T follicular helper cell (primary cell): ENCODE results near the gene STK11.

Experiments
- DNase-seq: peaks from one replicate; pipeline ENCODE4 v3.0.0-alpha.2; 2020; ENCODE audit warnings: low read depth

Gene STK11

DNA sequence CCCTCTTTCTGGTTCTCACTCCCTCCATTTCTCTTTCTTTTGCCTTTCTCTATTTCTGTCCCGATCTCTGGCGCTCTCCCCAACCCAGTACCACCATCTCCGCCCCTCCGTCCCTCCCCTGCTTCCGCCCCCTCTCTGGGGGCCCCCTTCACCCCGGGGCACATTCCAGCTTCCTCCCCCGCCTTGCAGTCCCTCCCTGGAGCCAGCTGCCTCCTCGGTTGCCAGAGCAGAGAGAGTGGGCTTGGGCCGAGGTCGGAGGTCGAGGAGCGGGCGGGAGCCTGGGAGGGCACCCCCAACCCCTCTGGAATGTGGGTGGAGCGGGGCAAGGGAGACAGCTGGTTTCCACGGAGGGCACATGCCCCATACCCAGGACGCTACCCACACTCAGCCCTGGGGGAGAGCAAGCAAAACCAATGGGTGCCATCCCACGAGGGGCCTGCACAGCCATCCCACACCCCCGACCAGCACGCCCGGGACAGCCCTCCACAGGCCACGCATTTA lies 57.1 kb downstream of the STK11 start:
- DNase-seq: no peak

GRCh38 chr19:1263188-1263587 lies 57.6 kb downstream of the STK11 start:
- DNase-seq: no peak

DNA sequence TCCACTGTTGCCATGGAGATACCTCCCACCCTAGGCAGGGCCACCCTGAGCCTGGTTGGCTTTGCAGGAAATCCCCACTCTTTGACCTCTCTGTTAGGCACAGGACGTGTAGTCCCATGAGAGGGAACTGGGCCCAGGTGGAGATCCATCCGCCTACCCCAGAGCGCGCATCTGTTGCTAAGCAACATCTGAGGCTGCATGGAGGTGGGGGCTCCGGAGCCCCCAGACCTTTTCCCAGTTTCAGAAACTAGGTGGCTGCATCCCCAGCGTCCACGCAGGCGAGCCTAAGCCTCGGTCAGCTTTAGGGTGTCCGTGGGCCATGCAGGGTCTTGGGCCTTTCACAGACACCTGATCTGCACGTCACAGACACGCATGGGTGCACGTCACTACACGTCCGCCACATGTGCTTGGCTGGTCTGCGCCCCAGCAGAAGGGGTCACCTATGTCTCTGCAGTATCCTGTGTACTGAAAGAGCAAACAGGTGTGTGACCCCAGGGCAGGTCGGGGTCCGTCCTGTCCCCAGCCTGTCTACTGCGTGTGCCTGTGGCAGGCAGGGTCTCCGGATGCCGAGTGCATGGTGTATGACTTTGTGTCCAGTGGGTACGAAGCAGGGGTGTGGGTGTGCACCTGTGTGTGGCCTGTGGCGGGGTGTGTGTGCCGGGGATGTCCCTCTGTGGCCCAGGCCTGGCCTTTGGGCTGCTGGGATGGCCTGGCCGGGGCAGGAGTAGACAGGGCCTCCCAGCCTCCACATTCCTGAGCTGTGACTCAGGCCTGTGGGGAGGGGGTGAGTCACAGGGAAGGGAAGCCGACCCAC lies 59.4 kb downstream of the STK11 start:
- DNase-seq: no peak

GRCh38 chr19:1265615-1266128 lies 60.1 kb downstream of the STK11 start:
- DNase-seq: no peak

DNA sequence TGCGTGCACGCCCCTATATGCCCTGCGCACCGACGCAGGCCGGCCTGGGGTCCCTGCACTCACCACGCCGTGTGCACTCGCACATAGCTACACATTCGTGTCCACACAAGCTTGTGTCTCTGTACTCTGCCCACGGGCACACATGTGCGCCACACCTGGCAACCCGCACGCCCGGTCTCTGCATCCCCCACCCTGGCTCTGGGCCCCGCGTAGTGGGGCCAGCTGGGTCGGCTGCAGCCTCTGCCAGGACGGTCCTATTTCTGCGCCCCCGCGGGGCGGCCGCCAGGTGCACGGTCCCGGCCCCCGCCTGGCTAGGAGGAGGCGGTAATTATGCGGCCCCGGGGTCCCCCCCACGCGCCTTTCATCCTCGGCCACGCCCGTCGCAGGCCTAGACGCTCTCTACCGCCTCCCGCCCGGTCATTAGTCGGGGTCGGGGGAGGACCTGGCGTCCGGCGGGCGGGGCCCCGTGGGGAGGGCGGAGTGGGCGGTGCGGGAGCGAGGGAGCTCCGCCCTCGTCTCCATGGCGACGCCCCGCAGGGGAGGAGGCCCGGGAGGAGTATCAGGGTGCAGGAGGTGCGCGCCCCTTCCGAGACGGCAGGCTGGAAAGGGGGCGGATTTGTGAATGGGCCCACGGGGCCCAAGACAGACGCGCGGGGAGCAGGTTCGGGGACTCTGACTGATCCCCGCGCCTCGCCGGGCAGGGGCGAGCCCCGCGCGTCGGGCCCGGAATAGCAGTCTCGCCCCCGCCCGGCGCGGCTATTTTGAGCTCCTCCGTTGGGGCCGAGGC lies 60.7 kb downstream of the STK11 start:
- DNase-seq: peak; percentile 74

GRCh38 chr19:1266916-1267476 lies 61.4 kb downstream of the STK11 start:
- no peak for DNase-seq

- peak; percentile 55 for DNase-seq
Observed at GRCh38 chr19:1267477-1268225, 62.1 kb downstream of the STK11 start.

GRCh38 chr19:1268226-1269064 lies 62.9 kb downstream of the STK11 start:
- DNase-seq: no peak

GRCh38 chr19:1269065-1269477 lies 63.5 kb downstream of the STK11 start, which contains the start of gene CIRBP:
CIRBP (plus strand) TSS chr19:1269332; CDS start chr19:1270934, 1,602 bp downstream.
- peak; percentile 99 for DNase-seq

DNA sequence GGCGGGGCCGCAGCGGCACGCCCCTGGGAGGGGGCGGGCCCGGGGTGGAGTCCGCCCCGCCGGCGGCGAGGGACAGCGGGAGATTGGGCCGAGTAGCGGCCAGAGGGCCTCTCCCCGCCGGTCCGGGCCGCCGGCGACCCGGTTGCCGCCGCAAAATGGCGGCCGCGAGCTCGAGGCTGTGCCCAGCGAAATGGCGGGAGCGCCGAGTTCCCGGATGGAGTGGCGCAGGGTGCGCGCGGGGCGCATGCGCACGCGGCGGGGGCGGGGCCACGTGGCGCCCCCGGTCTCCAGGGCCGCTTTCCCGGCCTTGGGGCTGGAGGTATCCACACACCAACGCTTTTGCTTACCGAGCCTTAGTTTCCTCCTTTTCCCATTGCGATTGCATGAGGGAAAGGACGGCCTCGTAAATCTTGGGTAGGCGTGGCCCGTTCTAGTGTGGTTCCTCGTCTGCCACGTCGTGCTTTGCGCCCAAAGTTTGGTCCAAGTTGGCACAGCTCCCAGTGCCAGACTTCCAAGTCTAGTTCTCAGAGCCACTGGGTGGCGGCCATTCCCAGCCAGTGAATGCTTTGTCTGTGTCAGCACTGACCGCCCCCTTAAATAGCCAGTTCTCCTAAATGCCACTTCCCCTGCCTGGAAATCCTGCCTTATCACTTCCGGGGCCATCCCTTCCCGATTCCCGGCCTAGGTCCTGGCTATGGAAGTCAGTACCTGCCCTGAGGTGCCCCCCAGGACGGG lies 64.1 kb downstream of the STK11 start:
- peak; percentile 80 for DNase-seq

DNA sequence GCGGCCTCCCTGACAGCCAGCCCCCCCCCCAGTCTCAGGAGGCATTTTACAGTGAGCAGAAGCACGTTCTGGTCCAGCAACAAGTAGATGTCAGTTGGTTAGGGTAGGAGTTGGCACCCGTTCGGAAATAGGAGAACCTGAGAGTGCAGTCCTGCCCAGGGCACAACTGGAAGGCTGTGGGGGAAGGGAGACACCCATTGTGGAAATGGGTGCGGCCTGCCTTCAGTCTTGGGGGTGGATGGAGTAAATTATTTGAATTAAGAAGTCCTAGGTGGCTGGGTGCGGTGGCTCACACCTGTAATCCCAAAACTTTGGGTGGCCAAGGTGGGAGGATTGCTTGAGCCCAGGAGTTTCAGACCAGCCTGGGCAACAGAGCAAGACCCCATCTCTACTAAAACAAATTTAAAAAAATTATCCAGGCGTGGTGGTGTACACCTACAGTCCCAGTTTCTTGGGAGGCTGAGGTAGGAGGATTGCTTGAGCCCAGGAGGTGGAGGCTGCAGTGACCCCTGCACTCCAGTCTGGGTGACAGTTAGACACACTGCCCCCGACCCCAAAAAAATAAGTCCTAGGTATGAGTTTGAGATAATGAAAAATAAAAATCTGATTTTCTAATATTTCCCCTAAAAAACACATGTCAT lies 64.8 kb downstream of the STK11 start:
- no peak for DNase-seq

GRCh38 chr19:1270854-1271527 lies 65.4 kb downstream of the STK11 start:
- DNase-seq: no peak

DNA sequence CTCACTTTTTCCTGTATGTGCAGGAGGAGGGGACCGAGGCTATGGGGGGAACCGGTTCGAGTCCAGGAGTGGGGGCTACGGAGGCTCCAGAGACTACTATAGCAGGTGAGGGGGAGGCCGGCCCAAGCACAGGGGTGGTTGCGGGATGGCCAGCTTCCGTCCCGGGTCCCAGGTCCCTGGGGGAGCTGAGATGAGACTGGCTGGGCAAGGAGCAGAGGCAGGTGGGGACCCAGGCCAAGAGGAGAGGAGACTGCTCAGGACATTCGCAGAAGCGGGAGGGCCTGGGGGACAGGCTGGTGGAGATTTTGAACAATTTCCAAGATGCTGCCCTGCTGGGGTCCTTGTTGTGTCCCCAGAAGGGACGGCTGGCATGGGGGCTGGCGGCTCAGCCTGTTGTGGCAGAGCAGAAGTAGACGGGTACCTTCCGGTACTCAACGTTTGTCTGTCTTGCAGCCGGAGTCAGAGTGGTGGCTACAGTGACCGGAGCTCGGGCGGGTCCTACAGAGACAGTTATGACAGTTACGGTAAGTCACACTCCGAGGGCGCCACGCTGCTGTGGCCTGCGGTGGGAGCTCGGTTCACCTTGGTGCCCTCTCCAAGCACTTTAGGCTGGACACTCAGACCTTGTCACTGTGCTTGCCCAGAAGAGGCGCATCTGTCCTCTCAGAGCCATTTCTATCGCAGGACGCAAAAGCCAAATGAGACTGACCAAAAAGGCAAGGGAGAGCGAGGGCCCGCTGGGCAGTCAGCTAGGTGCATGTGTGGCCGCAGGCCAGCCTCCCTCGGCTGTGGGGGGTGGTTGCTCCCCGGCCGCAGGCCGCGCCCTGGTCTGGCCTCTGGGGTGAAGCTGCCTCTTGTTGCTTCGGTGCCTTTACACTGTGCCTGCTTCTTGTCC lies 66.2 kb downstream of the STK11 start:
- no peak for DNase-seq

GRCh38 chr19:1272423-1273262 lies 67.1 kb downstream of the STK11 start:
- DNase-seq: no peak

DNA sequence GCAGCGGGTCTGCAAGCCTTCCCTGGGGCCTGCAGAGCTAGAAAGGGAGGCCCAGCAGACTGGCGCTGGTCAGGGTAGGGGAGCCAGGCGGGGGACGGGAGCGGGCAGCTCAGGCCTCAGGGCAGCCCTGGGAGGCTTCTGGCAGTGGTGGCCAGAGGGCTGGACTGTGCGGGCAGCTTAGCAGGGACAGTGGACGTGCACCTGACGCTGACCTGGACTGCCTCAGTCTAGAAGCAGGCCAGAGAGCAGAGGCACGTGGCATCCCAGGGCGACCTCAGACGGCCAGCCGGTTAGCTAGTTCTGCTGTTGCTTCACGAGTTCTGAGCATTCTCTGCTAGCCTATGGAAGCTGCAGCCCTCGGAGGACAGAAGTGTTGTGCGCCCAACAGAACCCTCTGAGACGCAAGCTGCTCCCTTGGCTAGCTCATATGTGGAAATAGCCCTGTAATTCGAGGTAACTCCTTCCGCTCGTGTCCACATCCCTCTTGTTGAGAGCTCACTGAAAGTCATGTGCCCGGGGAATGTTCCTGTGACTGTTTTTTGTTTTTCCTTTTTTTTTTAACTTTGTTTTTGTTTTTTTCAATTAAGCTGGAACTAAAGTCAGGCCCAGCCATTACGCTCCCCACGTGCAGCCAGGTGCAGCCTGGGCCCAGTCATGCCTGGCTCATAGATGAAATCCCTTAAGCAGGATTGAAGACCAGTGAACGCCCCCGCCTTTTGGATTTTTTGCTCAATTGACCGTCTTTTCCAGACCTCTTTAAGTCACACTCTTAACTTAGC lies 67.9 kb downstream of the STK11 start:
- DNase-seq: no peak
